Endothelial cell of umbilical vein (primary cell): ENCODE results near the gene KPNA1. TPM values are rescaled to one million over a fixed set of nuclear protein-coding genes. Genes with fewer than 3 reads are reported as not detected.

Experiments used
- BruUV-seq: library from RNA; stranded (reverse); fragments of 400-500 nt; replicated peaks from 2 replicates; lab custom pipeline; 2021; lab: Mats Ljungman, UMichigan
- CTCF ChIA-PET: fragments of 300-600, 350-600 bp; sonication (Branson Sonifier 250); formaldehyde crosslinking; loops from one replicate; lab custom pipeline; 2021; ENCODE audit warnings: antibody characterized with exemption, inconsistent platforms; lab: Charles Lee
- POLR2A ChIA-PET: fragments of 300-600, 350-600 bp; sonication (Branson Sonifier 250); formaldehyde crosslinking; loops from one replicate; lab custom pipeline; 2021; ENCODE audit warnings: antibody characterized with exemption, inconsistent platforms; lab: Charles Lee
- DNase-seq: peaks from one replicate; pipeline ENCODE4 v3.0.0-alpha.2; 2011; ENCODE audit warnings: low read depth, low spot score
- FAIRE-seq: peaks from 2 replicates; lab custom pipeline; 2011; peaks lifted over from hg19 to GRCh38; lab: Jason Lieb, UNC
- H2AFZ ChIP-seq: 2 replicates; pipeline ENCODE4 v1.6.0; 2012; ENCODE audit warnings: low read depth, low read length, control low read depth, inconsistent platforms
- H3K27ac ChIP-seq: 2 replicates; pipeline ENCODE4 v1.5.1; 2011; ENCODE audit warnings: low read depth, mild to moderate bottlenecking, control low read depth, low read length, moderate library complexity; ENCODE audit not compliant: insufficient read depth
- H3K27me3 ChIP-seq, 2 experiments: 2 replicates each; pipeline versions ENCODE4 v1.6.0 to v1.6.1; 2011; ENCODE audit warnings: low read length in 2 of 2, mixed read lengths in 1 of 2; ENCODE audit not compliant: control insufficient read depth in 2 of 2, insufficient read depth in 2 of 2
- H3K36me3 ChIP-seq, 2 experiments: 2 replicates in 1 of 2; 3 replicates in 1 of 2; pipeline ENCODE4 v1.5.1; 2011; ENCODE audit warnings: low read length in 2 of 2, mild to moderate bottlenecking in 1 of 2, moderate library complexity in 1 of 2; ENCODE audit not compliant: control insufficient read depth in 2 of 2, insufficient read depth in 2 of 2; ENCODE audit errors: extremely low read depth in 1 of 2
- H3K4me1 ChIP-seq: 3 replicates; pipeline ENCODE4 v1.5.1; 2011; ENCODE audit warnings: mild to moderate bottlenecking, low read length; ENCODE audit not compliant: control insufficient read depth, insufficient read depth; ENCODE audit errors: extremely low read depth
- H3K4me2 ChIP-seq: 2 replicates; pipeline ENCODE4 v1.6.1; 2011; ENCODE audit warnings: low read length, control low read depth, mixed read lengths; ENCODE audit not compliant: insufficient read depth
- H3K4me3 ChIP-seq, 3 experiments: fragments of 200-600 bp in 1 of 3; sonication (generic), shearing (Covaris generic) in 1 of 3; replicated peaks in 1 of 3; 2 replicates each; pipeline ENCODE4 v1.5.1; 2011 to 2016; ENCODE audit warnings: control low read depth in 3 of 3, low read length in 3 of 3, mild to moderate bottlenecking in 2 of 3, inconsistent platforms in 1 of 3, low read depth in 1 of 3, moderate library complexity in 1 of 3; ENCODE audit not compliant: insufficient read depth in 1 of 3
- H3K79me2 ChIP-seq: 2 replicates; pipeline ENCODE4 v1.6.0; 2012; ENCODE audit warnings: low read length, inconsistent platforms; ENCODE audit not compliant: control insufficient read depth, insufficient read depth
- H3K9ac ChIP-seq: replicated peaks from 2 replicates; pipeline ENCODE3; 2011; ENCODE audit warnings: low read length, control low read depth; ENCODE audit not compliant: insufficient read depth; ENCODE audit errors: extremely low read depth
- H3K9me1 ChIP-seq: replicated peaks from 3 replicates; pipeline ENCODE4 v1.6.0; 2011; ENCODE audit warnings: mild to moderate bottlenecking, low read length; ENCODE audit not compliant: control insufficient read depth, insufficient read depth; ENCODE audit errors: extremely low read depth
- H3K9me3 ChIP-seq: replicated peaks from 2 replicates; pipeline ENCODE4 v1.5.1; 2012; ENCODE audit warnings: low read length, inconsistent platforms; ENCODE audit not compliant: control insufficient read depth, insufficient read depth
- H4K20me1 ChIP-seq: replicated peaks from 2 replicates; pipeline ENCODE3; 2011; ENCODE audit warnings: mild to moderate bottlenecking, low read length; ENCODE audit not compliant: control insufficient read depth, insufficient read depth; ENCODE audit errors: extremely low read depth
- EZH2 ChIP-seq: IDR thresholded peaks from 2 replicates; pipeline ENCODE4 v1.6.1; 2012; ENCODE audit warnings: borderline replicate concordance, low read depth, mild to moderate bottlenecking, moderate library complexity, low read length, inconsistent platforms; ENCODE audit not compliant: severe bottlenecking
- FOS ChIP-seq: IDR thresholded peaks from 2 replicates; pipeline ENCODE4 v1.6.1; 2011; ENCODE audit warnings: mild to moderate bottlenecking, low read length, moderate library complexity, borderline replicate concordance; ENCODE audit not compliant: insufficient read depth
- GATA2 ChIP-seq: IDR thresholded peaks from 2 replicates; pipeline ENCODE4 v1.7.0; 2011; ENCODE audit warnings: low read depth, mild to moderate bottlenecking, moderate library complexity, mixed read lengths, low read length; ENCODE audit not compliant: insufficient read length, insufficient read depth
- JUN ChIP-seq: IDR thresholded peaks from 2 replicates; pipeline ENCODE4 v1.6.1; 2011; ENCODE audit warnings: borderline replicate concordance, low read depth; ENCODE audit not compliant: insufficient read length, insufficient read depth
- MYC ChIP-seq: IDR thresholded peaks from one replicate; pipeline ENCODE4 v1.6.1; 2011; ENCODE audit warnings: mild to moderate bottlenecking, low read depth, low read length
- POLR2A ChIP-seq: IDR thresholded peaks from 2 replicates; pipeline ENCODE4 v1.6.1; 2012; ENCODE audit warnings: low read depth, mild to moderate bottlenecking, control low read depth, low read length
- POLR2AphosphoS5 ChIP-seq: IDR thresholded peaks from 2 replicates; pipeline ENCODE4 v1.6.1; 2012; ENCODE audit warnings: low read depth, mild to moderate bottlenecking, control low read depth, low read length, moderate library complexity; ENCODE audit not compliant: insufficient read depth
- dilution Hi-C: fragments of 300-500 bp; cut with MboI; formaldehyde crosslinking; loops from one replicate; pipeline ENCODE4 v1.15.0; 2019; ENCODE audit warnings: low sequenced_read_pairs; ENCODE audit not compliant: extremely low pct_ligation_motif_present
- intact Hi-C: fragments of 100-400 bp; cut with micrococcal nuclease; formaldehyde crosslinking; loops from one replicate; pipeline ENCODE4 v1.10.0; 2022
- polyA plus RNA-seq, 4 experiments: library from polyadenylated mRNA; depleted of rRNA in 3 of 4; stranded (reverse) in 3 of 4; unstranded in 1 of 4; fragments of >200 nt; gene quantifications; 2 replicates each; pipeline versions ENCODE4 v1.2.1 to v1.2.3, GENCODE V29; 2011 to 2012; ENCODE audit warnings: missing spikeins in 1 of 4
- total RNA-seq: library from RNA; stranded (reverse); gene quantifications from 2 replicates; pipeline ENCODE4 v1.2.3, GENCODE V29; 2021
- TF ChIP-seq, protein P1 (sequence below), 2 donors: IDR thresholded peaks; 1 replicate in 1 of 2; 2 replicates in 1 of 2; pipeline ENCODE4 v1.5.1; 2011; ENCODE audit warnings: low read length in 2 of 2, mild to moderate bottlenecking in 2 of 2, moderate library complexity in 2 of 2, control low read depth in 1 of 2, inconsistent platforms in 1 of 2, low read depth in 1 of 2; ENCODE audit not compliant: insufficient read depth in 1 of 2; ENCODE audit errors: extremely low read depth in 1 of 2
- TF ChIP-seq, protein P2 (sequence below): IDR thresholded peaks from 2 replicates; pipeline ENCODE4 v1.6.1; 2011; ENCODE audit not compliant: insufficient read depth, insufficient read length

Gene KPNA1
- total and polyA plus RNA-seq, 2 donors (not counting 3 experiments of a cell fraction or from before 2014, with no cell fraction given): 24.4 to 110 TPM

DNA sequence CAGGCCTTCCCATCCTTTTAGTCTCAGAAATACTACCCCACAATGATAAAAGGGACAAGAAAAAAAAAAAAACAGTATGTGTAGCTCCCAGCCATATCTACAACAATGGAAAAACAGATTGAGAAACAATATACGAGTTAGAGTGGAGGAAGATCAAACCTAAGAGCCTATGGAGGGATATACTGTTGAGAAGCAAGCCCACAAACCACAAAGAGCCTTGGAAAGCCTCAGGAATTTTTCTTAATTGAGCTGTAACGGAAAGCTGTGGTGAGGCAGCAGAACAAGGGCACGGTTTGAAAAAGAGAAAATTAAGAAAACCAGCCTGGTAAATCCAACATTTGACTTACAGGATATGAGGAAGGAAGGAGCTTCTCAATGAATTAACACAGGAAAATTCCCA, 21.4 kb downstream of the KPNA1 start:
- CTCF ChIA-PET: interaction anchor here (1.0 kb wide), 1 partner anchor 10 kb away, joined by 3 read pairs; no protein-coding TSS in a partner anchor
- dilution Hi-C loops (no loop called here), intact Hi-C loops (no loop called here)
- Histone ChIP-seq H3K36me3 (peaks cover 0 to 10% of the 10 kb centered on the region in 2 experiments), H4K20me1 (peaks cover 11% of the 10 kb centered on the region), H3K79me2 (peaks cover 78% of the 10 kb centered on the region), H3K9me1 (no peaks in the 10 kb centered on the region), H3K27me3 (no peaks in the 10 kb centered on the region), H3K4me3 (no peak overlapping the region), H3K27ac (no peak overlapping the region), H3K9ac (no peak overlapping the region), H2AFZ (no peak overlapping the region), H3K4me2 (no peak overlapping the region), H3K4me1 (no peaks in the 10 kb centered on the region), H3K9me3 (no peaks in the 10 kb centered on the region)
- BruUV-seq: no TSS peak
- POLR2A ChIA-PET: no interaction called here
- no peak for TF ChIP-seq JUN
- FAIRE-seq (no peak), DNase-seq (no peak)

DNA sequence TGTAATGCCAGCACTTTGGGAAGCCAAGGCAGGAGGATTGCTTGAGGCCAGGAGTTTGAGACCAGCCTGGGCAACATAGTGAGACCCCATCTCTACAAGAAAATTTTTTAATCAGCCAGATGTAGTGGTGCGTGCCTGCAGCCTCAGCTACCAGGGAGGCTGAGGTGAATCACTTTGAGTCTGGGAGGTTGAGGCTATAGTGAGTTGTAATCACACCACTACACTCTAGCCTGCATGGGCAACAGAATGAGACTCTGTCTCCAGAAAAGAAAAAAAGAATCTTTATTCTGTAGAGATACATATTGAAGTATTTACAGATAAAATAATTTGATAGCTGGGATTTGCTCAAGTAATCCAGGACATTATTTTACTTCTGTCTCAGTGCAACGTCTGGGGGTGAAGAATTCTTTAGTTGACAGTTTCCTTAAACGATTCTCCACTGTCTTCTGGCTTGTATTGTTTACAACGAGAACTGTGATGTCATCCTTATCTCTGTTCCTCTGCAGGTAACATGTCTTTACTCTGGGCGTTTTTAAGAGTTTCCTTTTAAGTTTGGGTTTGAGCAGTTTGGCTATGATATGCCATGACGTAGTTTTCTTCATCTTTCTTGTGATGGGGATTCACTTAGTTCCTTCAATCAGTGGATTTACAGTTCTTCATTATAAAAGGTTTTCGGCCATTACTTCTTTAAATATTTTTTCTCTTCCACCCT, 26.3 kb downstream of the KPNA1 start:
- H4K20me1 ChIP-seq: peaks cover 8% of the 10 kb centered on the region
- intact Hi-C loops (loop anchor here (10.0 kb wide), 1 partner anchor 1196 kb away; no protein-coding TSS in a partner anchor), dilution Hi-C loops (no loop called here)
- H2AFZ ChIP-seq: no peak overlapping the region
- no peaks in the 10 kb centered on the region for H3K27me3 ChIP-seq
- no peak for FAIRE-seq
- H3K79me2 ChIP-seq: peaks cover 83% of the 10 kb centered on the region
- H3K36me3 ChIP-seq: peaks cover 0 to 5% of the 10 kb centered on the region in 2 experiments
- H3K4me2 ChIP-seq: no peak overlapping the region
- POLR2A ChIA-PET: no interaction called here
- no peak for DNase-seq
- no peak overlapping the region for H3K4me3 ChIP-seq
- TF ChIP-seq POLR2A (no peak), FOS (no peak), EZH2 (no peak), MYC (no peak), GATA2 (no peak), JUN (no peak), POLR2AphosphoS5 (no peak)
- TF ChIP-seq, protein P1, sequence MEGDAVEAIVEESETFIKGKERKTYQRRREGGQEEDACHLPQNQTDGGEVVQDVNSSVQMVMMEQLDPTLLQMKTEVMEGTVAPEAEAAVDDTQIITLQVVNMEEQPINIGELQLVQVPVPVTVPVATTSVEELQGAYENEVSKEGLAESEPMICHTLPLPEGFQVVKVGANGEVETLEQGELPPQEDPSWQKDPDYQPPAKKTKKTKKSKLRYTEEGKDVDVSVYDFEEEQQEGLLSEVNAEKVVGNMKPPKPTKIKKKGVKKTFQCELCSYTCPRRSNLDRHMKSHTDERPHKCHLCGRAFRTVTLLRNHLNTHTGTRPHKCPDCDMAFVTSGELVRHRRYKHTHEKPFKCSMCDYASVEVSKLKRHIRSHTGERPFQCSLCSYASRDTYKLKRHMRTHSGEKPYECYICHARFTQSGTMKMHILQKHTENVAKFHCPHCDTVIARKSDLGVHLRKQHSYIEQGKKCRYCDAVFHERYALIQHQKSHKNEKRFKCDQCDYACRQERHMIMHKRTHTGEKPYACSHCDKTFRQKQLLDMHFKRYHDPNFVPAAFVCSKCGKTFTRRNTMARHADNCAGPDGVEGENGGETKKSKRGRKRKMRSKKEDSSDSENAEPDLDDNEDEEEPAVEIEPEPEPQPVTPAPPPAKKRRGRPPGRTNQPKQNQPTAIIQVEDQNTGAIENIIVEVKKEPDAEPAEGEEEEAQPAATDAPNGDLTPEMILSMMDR (IDR thresholded peaks at IDR 0.05; ENCODE audit: extremely low read depth in 1 of 2, insufficient read depth in 1 of 2, low read depth in 1 of 2, low read length in 2 of 2): no peak
- TF ChIP-seq, protein P2, sequence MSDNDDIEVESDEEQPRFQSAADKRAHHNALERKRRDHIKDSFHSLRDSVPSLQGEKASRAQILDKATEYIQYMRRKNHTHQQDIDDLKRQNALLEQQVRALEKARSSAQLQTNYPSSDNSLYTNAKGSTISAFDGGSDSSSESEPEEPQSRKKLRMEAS: no peak
- no peak overlapping the region for H3K27ac ChIP-seq
- no peak overlapping the region for H3K9ac ChIP-seq
- no peaks in the 10 kb centered on the region for H3K9me3 ChIP-seq
- H3K4me1 ChIP-seq: peaks cover 7% of the 10 kb centered on the region
- CTCF ChIA-PET: interaction anchor here (1.0 to 1.1 kb wide), 2 partner anchors 24 to 191 kb away, joined by 3 read pairs; no protein-coding TSS in a partner anchor
- H3K9me1 ChIP-seq: no peaks in the 10 kb centered on the region
- no TSS peak for BruUV-seq
